HL-60/S4 treated with phorbol 12-myristate 13-acetate at 8.2 ng/mL for 4 days and 3 days (cell line): ENCODE data around the gene NR0B1.

Source experiments
- in situ Hi-C: fragments of 300-500 bp; cut with MboI; formaldehyde crosslinking; loops from 2 replicates; pipeline ENCODE4 v1.15.0; 2022; ENCODE audit warnings: low sequenced_read_pairs

Gene NR0B1

GRCh38 chrX:30275498-30275897 lies 33.7 kb downstream of the NR0B1 start:
- in situ Hi-C loops: no loop called here

DNA sequence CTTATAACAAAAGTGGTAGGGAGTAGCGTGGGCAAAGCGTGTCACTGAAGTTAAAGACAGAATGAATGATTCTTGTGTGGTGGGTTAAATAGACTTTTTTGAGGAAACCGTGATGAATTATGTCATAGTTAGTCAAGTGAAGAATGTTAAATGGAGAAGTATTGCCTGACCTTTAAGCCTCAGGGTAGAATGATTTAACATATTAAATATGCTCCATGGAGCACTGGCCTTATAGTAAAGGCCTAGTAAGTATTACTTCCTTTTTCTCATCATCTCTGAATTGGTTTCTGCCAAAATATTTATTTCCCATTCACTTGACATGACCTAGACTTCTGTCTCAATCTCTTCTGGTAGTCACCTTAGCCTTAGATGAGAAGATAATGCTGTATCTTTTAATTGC lies 38.6 kb downstream of the NR0B1 start:
- in situ Hi-C loops: no loop called here

DNA sequence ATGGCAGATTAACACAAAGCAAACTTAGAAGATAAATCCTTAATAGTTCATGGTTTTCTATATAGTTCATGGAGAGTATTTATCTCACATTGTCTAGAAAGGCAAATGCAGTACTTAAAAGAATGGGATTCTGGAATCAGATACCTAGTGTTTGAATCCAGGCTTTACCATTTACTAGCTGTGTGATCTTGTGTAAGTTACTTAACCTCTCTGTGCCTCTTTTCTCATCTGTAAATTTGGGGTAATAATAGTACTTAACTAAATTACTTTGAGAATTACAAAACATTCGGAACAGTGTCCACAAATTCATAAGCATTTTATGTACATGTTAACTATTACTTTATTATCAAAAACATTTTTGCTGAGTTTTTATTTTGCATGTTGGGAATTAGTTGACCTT lies 46.4 kb downstream of the NR0B1 start:
- in situ Hi-C loops: no loop called here

- in situ Hi-C loops: no loop called here
These were observed 48.2 kb downstream of the NR0B1 start for GRCh38 chrX:30261012-30261411.

- in situ Hi-C loops: no loop called here
These were observed 49.3 kb downstream of the NR0B1 start for GRCh38 chrX:30259927-30260326.
